Subcutaneous adipose tissue (tissue), 4 donors: ENCODE measurements around the gene SAP30. TPM values are rescaled to one million over a fixed set of nuclear protein-coding genes. Genes with fewer than 3 reads are reported as not detected.

ENCODE experiments used
- CTCF ChIP-seq: fragments of 450-650 bp; IDR thresholded peaks from one replicate; pipeline ENCODE4 v1.5.1; 2016; ENCODE audit warnings: low read depth, mild to moderate bottlenecking, control low read depth, antibody characterized with exemption, moderate library complexity
- total RNA-seq, 4 donors: library from RNA; depleted of rRNA; stranded (reverse); fragments of >200 nt; gene quantifications; one replicate each; pipeline ENCODE4 v1.1.0, GENCODE V29; 2016

SAP30 gene
- total RNA-seq, 4 donors from 2014 or later = 26.4 to 53.7 (median 39.3) TPM

GRCh38 chr4:173333658-173334084 lies 37.1 kb upstream of the SAP30 start:
- TF ChIP-seq CTCF = no peak

- TF ChIP-seq CTCF = no peak
Measured at GRCh38 chr4:173334085-173334890, 36.5 kb upstream of the SAP30 start, which contains the start of gene HMGB2. HMGB2 (minus strand) TSS chr4:173334358; CDS start chr4:173333649, 709 bp downstream.

- TF ChIP-seq CTCF = no peak
Measured at GRCh38 chr4:173334891-173335752, 35.6 kb upstream of the SAP30 start.

GRCh38 chr4:173337463-173337862 lies 33.3 kb upstream of the SAP30 start:
- no peak for TF ChIP-seq CTCF

- no peak for TF ChIP-seq CTCF
Measured at GRCh38 chr4:173343832-173344397, 26.8 kb upstream of the SAP30 start.

- no peak for TF ChIP-seq CTCF
Measured at GRCh38 chr4:173345648-173346047, 25.1 kb upstream of the SAP30 start.

GRCh38 chr4:173346074-173346473 lies 24.7 kb upstream of the SAP30 start:
- no peak for TF ChIP-seq CTCF
